ENCODE measurements around the gene UGCG. TPM values are rescaled to one million over a fixed set of nuclear protein-coding genes. Genes with fewer than 3 reads are reported as not detected.

Gene UGCG
- total and polyA plus RNA-seq, 10 of the 15 experiments (the other 5 are each of a cell fraction or from before 2014, with no cell fraction given), result 21.7 to 96.6 (median 48.9) TPM

- TF ChIP-seq HSF1 (IDR thresholded peaks at IDR 0.05; ENCODE audit: low read depth, low read length), result no peak
- TF ChIP-seq TCF7 (IDR thresholded peaks at IDR 0.05; ENCODE audit: borderline replicate concordance), result peak; percentile 50; the same call in 1 of the 2 replicates
- no peak for TF ChIP-seq MXI1 (IDR thresholded peaks at IDR 0.05; ENCODE audit: low read depth, low read length)
- no peak for TF ChIP-seq ZNF622 (IDR thresholded peaks at IDR 0.05)
- peak; percentile 56; the same call in 1 of the 2 replicates for TF ChIP-seq SIN3A (IDR thresholded peaks at IDR 0.05; ENCODE audit: low read depth, low read length)
- 0 out of 2 replicates have a peak, but pooled peaks have one; percentile 20 for TF ChIP-seq SMARCA5 (IDR thresholded peaks at IDR 0.05)
- no peak for TF ChIP-seq NRF1 (conservative IDR thresholded peaks at IDR 0.05; ENCODE audit: low read depth, low read length)
- TF ChIP-seq ELK1 (IDR thresholded peaks at IDR 0.05; ENCODE audit: low read depth, low read length), result no peak
- TF ChIP-seq, protein P1, sequence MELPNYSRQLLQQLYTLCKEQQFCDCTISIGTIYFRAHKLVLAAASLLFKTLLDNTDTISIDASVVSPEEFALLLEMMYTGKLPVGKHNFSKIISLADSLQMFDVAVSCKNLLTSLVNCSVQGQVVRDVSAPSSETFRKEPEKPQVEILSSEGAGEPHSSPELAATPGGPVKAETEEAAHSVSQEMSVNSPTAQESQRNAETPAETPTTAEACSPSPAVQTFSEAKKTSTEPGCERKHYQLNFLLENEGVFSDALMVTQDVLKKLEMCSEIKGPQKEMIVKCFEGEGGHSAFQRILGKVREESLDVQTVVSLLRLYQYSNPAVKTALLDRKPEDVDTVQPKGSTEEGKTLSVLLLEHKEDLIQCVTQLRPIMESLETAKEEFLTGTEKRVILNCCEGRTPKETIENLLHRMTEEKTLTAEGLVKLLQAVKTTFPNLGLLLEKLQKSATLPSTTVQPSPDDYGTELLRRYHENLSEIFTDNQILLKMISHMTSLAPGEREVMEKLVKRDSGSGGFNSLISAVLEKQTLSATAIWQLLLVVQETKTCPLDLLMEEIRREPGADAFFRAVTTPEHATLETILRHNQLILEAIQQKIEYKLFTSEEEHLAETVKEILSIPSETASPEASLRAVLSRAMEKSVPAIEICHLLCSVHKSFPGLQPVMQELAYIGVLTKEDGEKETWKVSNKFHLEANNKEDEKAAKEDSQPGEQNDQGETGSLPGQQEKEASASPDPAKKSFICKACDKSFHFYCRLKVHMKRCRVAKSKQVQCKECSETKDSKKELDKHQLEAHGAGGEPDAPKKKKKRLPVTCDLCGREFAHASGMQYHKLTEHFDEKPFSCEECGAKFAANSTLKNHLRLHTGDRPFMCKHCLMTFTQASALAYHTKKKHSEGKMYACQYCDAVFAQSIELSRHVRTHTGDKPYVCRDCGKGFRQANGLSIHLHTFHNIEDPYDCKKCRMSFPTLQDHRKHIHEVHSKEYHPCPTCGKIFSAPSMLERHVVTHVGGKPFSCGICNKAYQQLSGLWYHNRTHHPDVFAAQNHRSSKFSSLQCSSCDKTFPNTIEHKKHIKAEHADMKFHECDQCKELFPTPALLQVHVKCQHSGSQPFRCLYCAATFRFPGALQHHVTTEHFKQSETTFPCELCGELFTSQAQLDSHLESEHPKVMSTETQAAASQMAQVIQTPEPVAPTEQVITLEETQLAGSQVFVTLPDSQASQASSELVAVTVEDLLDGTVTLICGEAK (IDR thresholded peaks at IDR 0.05; ENCODE audit: borderline replicate concordance), result peak; percentile 30; the same call in 1 of the 2 replicates
- no peak for TF ChIP-seq NFXL1 (IDR thresholded peaks at IDR 0.05; ENCODE audit: borderline replicate concordance)
- peak; percentile 58 for TF ChIP-seq GABPA (IDR thresholded peaks at IDR 0.05; ENCODE audit: low read depth)
- TF ChIP-seq IKZF1 (conservative IDR thresholded peaks at IDR 0.05), result peak; percentile 88
- no peak for TF ChIP-seq CHD2 (IDR thresholded peaks at IDR 0.05; ENCODE audit: borderline replicate concordance, low read depth, low read length)
- TF ChIP-seq NFIC (IDR thresholded peaks at IDR 0.05; ENCODE audit: low read depth, low read length), result peak; percentile 90
- TF ChIP-seq, protein P2, sequence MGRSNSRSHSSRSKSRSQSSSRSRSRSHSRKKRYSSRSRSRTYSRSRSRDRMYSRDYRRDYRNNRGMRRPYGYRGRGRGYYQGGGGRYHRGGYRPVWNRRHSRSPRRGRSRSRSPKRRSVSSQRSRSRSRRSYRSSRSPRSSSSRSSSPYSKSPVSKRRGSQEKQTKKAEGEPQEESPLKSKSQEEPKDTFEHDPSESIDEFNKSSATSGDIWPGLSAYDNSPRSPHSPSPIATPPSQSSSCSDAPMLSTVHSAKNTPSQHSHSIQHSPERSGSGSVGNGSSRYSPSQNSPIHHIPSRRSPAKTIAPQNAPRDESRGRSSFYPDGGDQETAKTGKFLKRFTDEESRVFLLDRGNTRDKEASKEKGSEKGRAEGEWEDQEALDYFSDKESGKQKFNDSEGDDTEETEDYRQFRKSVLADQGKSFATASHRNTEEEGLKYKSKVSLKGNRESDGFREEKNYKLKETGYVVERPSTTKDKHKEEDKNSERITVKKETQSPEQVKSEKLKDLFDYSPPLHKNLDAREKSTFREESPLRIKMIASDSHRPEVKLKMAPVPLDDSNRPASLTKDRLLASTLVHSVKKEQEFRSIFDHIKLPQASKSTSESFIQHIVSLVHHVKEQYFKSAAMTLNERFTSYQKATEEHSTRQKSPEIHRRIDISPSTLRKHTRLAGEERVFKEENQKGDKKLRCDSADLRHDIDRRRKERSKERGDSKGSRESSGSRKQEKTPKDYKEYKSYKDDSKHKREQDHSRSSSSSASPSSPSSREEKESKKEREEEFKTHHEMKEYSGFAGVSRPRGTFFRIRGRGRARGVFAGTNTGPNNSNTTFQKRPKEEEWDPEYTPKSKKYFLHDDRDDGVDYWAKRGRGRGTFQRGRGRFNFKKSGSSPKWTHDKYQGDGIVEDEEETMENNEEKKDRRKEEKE (IDR thresholded peaks at IDR 0.05), result no peak
- TF ChIP-seq CBFB (IDR thresholded peaks at IDR 0.05; ENCODE audit: low read depth), result peak; percentile 70; the same call in 1 of the 2 replicates
- no peak for TF ChIP-seq ZNF592 (IDR thresholded peaks at IDR 0.05)
Measured at GRCh38 chr9:111926421-111926875, 29.8 kb downstream of the UGCG start (continued).

Data from GM12878 (cell line).